Mammary epithelial cell (primary cell): ENCODE results near the gene PAPSS2.

Experiments
- CTCF ChIP-seq, 2 donors: IDR thresholded peaks in 1 of 2; conservative IDR thresholded peaks in 1 of 2; 2 replicates each; pipeline ENCODE4 v1.5.1; 2011 to 2012; ENCODE audit warnings: inconsistent platforms in 2 of 2, low read length in 2 of 2, mild to moderate bottlenecking in 2 of 2, control low read depth in 1 of 2, low read depth in 1 of 2; ENCODE audit not compliant: insufficient read depth in 1 of 2; ENCODE audit errors: extremely low read depth in 1 of 2
- EZH2 ChIP-seq: IDR thresholded peaks from 2 replicates; pipeline ENCODE4 v1.6.1; 2012; ENCODE audit warnings: low read length, inconsistent platforms, borderline replicate concordance

- TF ChIP-seq CTCF (conservative IDR thresholded peaks at IDR 0.05 in 1 of 2, IDR thresholded peaks at IDR 0.05 in 1 of 2; ENCODE audit: extremely low read depth in 1 of 2, insufficient read depth in 1 of 2, low read depth in 1 of 2, low read length in 2 of 2) (no peak), EZH2 (no peak)
Measured at GRCh38 chr10:87678302-87678701, 18.6 kb downstream of the PAPSS2 start.
